K562 (cell line): ENCODE measurements around the gene POLD4. TPM values are rescaled to one million over a fixed set of nuclear protein-coding genes. Genes with fewer than 3 reads are reported as not detected.

Source experiments
- CTBP1 ChIP-seq: fragments of 450-650 bp; IDR thresholded peaks from 2 replicates; pipeline ENCODE4 v1.6.1; 2016; ENCODE audit warnings: borderline replicate concordance
- CTCF ChIP-seq, 3 experiments: IDR thresholded peaks in 2 of 3; conservative IDR thresholded peaks in 1 of 3; 2 replicates each; pipeline ENCODE4 v1.5.1; 2011 to 2012; ENCODE audit warnings: low read length in 3 of 3, mild to moderate bottlenecking in 3 of 3, control low read depth in 2 of 3, improper control_type of control experiment in 1 of 3, inconsistent platforms in 1 of 3, low read depth in 1 of 3, mixed read lengths in 1 of 3, moderate library complexity in 1 of 3; ENCODE audit not compliant: insufficient read depth in 2 of 3
- E2F1 ChIP-seq: sonication (generic); formaldehyde crosslinking; IDR thresholded peaks from 2 replicates; pipeline ENCODE4 v1.8.1; 2023; ENCODE audit warnings: mild to moderate bottlenecking, missing genetic modification reagents, moderate library complexity
- HNRNPUL1 ChIP-seq: fragments of 200-400 bp; formaldehyde crosslinking; IDR thresholded peaks from 2 replicates; pipeline ENCODE4 v1.6.1; 2017; ENCODE audit warnings: low read length
- MBD2 ChIP-seq: sonication (generic); IDR thresholded peaks from 2 replicates; pipeline ENCODE4 v1.6.1; 2016; ENCODE audit warnings: low read depth, borderline replicate concordance
- MEIS2 ChIP-seq: fragments of 450-650 bp; IDR thresholded peaks from 2 replicates; pipeline ENCODE4 v1.6.1; 2014; ENCODE audit warnings: mild to moderate bottlenecking; ENCODE audit not compliant: partially characterized antibody
- MTA2 ChIP-seq: fragments of 450-650 bp; IDR thresholded peaks from 2 replicates; pipeline ENCODE4 v1.6.1; 2016; ENCODE audit warnings: low read depth
- PHTF2 ChIP-seq: fragments of 250-450 bp; sonication (Bioruptor Pico); IDR thresholded peaks from 2 replicates; pipeline ENCODE4 v1.5.0; 2021; ENCODE audit warnings: mild to moderate bottlenecking
- POLR2H ChIP-seq: IDR thresholded peaks from 2 replicates; pipeline ENCODE4 v1.6.1; 2016; ENCODE audit warnings: missing genetic modification characterization, low read depth, mild to moderate bottlenecking, control low read depth, missing compliant biosample characterization, moderate library complexity
- RFX7 ChIP-seq: fragments of 250-450 bp; sonication (Bioruptor Pico); IDR thresholded peaks from 2 replicates; pipeline ENCODE4 v1.5.1; 2021; ENCODE audit warnings: mild to moderate bottlenecking
- STAT5B ChIP-seq: fragments of 250-450 bp; sonication (Bioruptor Pico); IDR thresholded peaks from 2 replicates; pipeline ENCODE4 v1.8.0; 2021; ENCODE audit warnings: mild to moderate bottlenecking, inconsistent platforms
- TCF3 ChIP-seq: sonication (generic); formaldehyde crosslinking; IDR thresholded peaks from 2 replicates; pipeline ENCODE4 v1.4.0; 2020; ENCODE audit warnings: mild to moderate bottlenecking, missing genetic modification reagents
- ZBTB8A ChIP-seq: fragments of 450-650 bp; IDR thresholded peaks from 2 replicates; pipeline ENCODE4 v1.6.1; 2018; ENCODE audit warnings: mild to moderate bottlenecking, moderate library complexity; ENCODE audit not compliant: partially characterized antibody
- ZC3H11A ChIP-seq: IDR thresholded peaks from 2 replicates; pipeline ENCODE4 v1.6.1; 2012; ENCODE audit warnings: low read depth, low read length, improper control_type of control experiment
- ZFP1 ChIP-seq: fragments of 450-650 bp; formaldehyde crosslinking; IDR thresholded peaks from 2 replicates; pipeline ENCODE4 v1.4.0; 2020; ENCODE audit warnings: mild to moderate bottlenecking, mixed read lengths
- ZNF511 ChIP-seq: sonication (generic); formaldehyde crosslinking; IDR thresholded peaks from 2 replicates; pipeline ENCODE4 v1.8.0; 2022; ENCODE audit warnings: mild to moderate bottlenecking, missing genetic modification reagents
- ZNF707 ChIP-seq: fragments of 250-450 bp; sonication (Bioruptor Pico); conservative IDR thresholded peaks from 2 replicates; pipeline ENCODE4 v1.8.0; 2022; ENCODE audit warnings: inconsistent platforms, mild to moderate bottlenecking, moderate library complexity
- polyA plus RNA-seq, 8 experiments: library from polyadenylated mRNA; depleted of rRNA in 4 of 8; stranded (reverse) in 5 of 8; unstranded in 3 of 8; fragments of >200 nt; fragmentation: Nextera tagmentation in 2 of 8; fragmentation: Illumina TruSeq in 1 of 8; extraction: Ambion mirVana in 2 of 8; extraction: Trizol in 1 of 8; gene quantifications; 2 replicates each; pipeline versions ENCODE4 v1.2.1 to v1.2.3, GENCODE V29; 2011 to 2014; ENCODE audit warnings: inconsistent platforms in 1 of 8, missing spikeins in 1 of 8
- total RNA-seq, 7 experiments: library from RNA; depleted of rRNA in 6 of 7; stranded (reverse); fragments of >200 nt in 6 of 7; fragmentation: Illumina TruSeq in 2 of 7; extraction: Trizol in 2 of 7; gene quantifications; 2 replicates each; pipeline versions ENCODE4 v1.2.1 to v1.2.3, GENCODE V29; 2011 to 2021; ENCODE audit warnings: low replicate concordance in 1 of 7
- TF ChIP-seq, protein P1 (sequence below): IDR thresholded peaks from 3 replicates; pipeline ENCODE4 v1.6.1; 2011; ENCODE audit warnings: borderline replicate concordance, mild to moderate bottlenecking, moderate library complexity; ENCODE audit not compliant: insufficient read length; ENCODE audit errors: extremely low read depth
- TF ChIP-seq, protein P2 (sequence below), 3 experiments: fragments of 200-800 bp in 1 of 3; sonication (Bioruptor generic) in 1 of 3; sonication (generic) in 1 of 3; formaldehyde crosslinking in 1 of 3; IDR thresholded peaks; 2 replicates each; pipeline versions ENCODE4 v1.6.1 to v1.8.0; 2016 to 2022; ENCODE audit warnings: mild to moderate bottlenecking in 2 of 3, missing compliant biosample characterization in 2 of 3, missing genetic modification characterization in 2 of 3, missing genetic modification reagents in 1 of 3

POLD4 gene
- total and polyA plus RNA-seq, 9 of the 15 experiments (the other 6 are each of a cell fraction or from before 2014, with no cell fraction given): 5.8 to 64.5 (median 18.3) TPM

DNA sequence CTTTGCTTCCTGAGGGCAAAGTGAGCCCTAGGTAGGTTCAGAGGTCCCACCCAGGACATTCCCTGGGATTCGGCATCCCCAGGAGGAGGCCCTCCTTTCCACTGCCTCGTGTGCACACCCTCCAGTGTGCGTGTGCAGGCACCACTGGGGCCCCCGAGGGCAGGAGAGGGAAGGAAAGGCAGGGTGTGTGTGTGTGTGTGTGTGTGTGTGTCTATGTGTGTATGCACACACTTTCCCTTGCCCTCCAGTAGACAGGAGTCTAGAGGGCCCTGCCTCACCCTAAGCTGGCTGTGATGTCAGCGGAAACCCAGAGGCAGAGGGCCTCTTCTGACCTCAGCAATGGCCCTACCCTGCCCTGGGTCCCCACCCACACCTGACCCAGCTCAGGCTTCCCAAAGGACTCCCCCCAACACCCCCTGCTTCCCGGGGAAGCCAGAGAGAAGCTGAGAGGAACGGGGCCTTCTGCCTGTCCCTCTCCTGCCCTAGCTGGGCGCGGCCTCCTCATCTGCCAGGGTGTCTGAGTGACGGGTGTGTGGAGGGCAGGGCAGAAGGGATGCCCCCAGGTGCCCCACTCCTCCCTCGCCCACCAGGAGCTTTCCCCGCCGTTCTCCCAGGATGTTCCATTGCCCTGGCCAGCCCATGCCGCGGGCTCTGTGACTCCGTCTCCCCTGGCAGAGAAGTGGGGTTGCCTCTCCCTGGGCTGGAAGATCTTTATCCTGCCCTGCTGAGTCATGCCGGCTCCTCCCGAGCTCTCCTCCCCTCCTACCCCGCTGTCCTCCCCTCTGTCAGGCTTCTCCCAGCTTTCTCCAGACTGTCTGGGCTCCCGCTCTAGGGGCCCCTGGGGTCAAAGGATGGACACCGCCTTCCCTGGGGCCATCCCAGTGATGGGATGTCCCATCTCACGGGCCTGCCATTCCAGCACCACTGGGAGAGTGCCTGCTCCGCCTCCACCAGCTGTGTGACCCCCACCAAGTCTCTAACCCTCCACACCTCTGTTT lies 26.0 kb upstream of the POLD4 start (continued):
- TF ChIP-seq, protein P1, sequence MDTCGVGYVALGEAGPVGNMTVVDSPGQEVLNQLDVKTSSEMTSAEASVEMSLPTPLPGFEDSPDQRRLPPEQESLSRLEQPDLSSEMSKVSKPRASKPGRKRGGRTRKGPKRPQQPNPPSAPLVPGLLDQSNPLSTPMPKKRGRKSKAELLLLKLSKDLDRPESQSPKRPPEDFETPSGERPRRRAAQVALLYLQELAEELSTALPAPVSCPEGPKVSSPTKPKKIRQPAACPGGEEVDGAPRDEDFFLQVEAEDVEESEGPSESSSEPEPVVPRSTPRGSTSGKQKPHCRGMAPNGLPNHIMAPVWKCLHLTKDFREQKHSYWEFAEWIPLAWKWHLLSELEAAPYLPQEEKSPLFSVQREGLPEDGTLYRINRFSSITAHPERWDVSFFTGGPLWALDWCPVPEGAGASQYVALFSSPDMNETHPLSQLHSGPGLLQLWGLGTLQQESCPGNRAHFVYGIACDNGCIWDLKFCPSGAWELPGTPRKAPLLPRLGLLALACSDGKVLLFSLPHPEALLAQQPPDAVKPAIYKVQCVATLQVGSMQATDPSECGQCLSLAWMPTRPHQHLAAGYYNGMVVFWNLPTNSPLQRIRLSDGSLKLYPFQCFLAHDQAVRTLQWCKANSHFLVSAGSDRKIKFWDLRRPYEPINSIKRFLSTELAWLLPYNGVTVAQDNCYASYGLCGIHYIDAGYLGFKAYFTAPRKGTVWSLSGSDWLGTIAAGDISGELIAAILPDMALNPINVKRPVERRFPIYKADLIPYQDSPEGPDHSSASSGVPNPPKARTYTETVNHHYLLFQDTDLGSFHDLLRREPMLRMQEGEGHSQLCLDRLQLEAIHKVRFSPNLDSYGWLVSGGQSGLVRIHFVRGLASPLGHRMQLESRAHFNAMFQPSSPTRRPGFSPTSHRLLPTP: no peak
- no peak for TF ChIP-seq MEIS2
- TF ChIP-seq MBD2: no peak; the same call in 1 of the 2 replicates
- no peak for TF ChIP-seq TCF3 (CRISPR knock-in tag)
- no peak for TF ChIP-seq PHTF2 (CRISPR knock-in tag)
- peak; percentile 25; the same call in 1 of the 2 replicates for TF ChIP-seq MTA2
- TF ChIP-seq ZBTB8A: no peak
- TF ChIP-seq CTCF (IDR thresholded peaks at IDR 0.05 in 2 of 3, conservative IDR thresholded peaks at IDR 0.05 in 1 of 3; ENCODE audit: insufficient read depth in 2 of 3, low read depth in 1 of 3, low read length in 3 of 3): no peak
- TF ChIP-seq HNRNPUL1: no peak
- TF ChIP-seq RFX7 (CRISPR knock-in tag): no peak
- no peak for TF ChIP-seq E2F1 (CRISPR knock-in tag)
- TF ChIP-seq, protein P2, sequence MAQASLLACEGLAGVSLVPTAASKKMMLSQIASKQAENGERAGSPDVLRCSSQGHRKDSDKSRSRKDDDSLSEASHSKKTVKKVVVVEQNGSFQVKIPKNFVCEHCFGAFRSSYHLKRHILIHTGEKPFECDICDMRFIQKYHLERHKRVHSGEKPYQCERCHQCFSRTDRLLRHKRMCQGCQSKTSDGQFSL (CRISPR knock-in tag; IDR thresholded peaks at IDR 0.05): no peak
- TF ChIP-seq, protein P2 (tag; IDR thresholded peaks at IDR 0.05): no peak
- no peak for TF ChIP-seq ZNF707 (CRISPR knock-in tag)
- TF ChIP-seq ZFP1 (CRISPR knock-in tag): 0 out of 2 replicates have a peak, but pooled peaks have one; percentile 26
- no peak for TF ChIP-seq POLR2H (tag)
- no peak for TF ChIP-seq ZNF511 (CRISPR knock-in tag)
- no peak for TF ChIP-seq STAT5B (CRISPR knock-in tag)
- peak; percentile 75; the same call in 1 of the 2 replicates for TF ChIP-seq CTBP1
- TF ChIP-seq ZC3H11A: no peak
